Aorta (tissue), 5 donors: ENCODE data around the gene PSMB5. TPM values are rescaled to one million over a fixed set of nuclear protein-coding genes. Genes with fewer than 3 reads are reported as not detected.

Source experiments
- ATAC-seq: fragments of 200-7000 bp; cut with Tn5 transposase; one replicate; pipeline ENCODE4 v1.9.1; 2022; ENCODE audit warnings: moderate library complexity; ENCODE audit not compliant: low FRiP score
- DNase-seq, 2 donors: peaks; one replicate each; pipeline ENCODE4 v3.0.0-alpha.2; 2020
- H3K27ac ChIP-seq, 2 donors: one replicate each; pipeline ENCODE4 v1.5.1; 2013; ENCODE audit warnings: low read length in 2 of 2, mild to moderate bottlenecking in 2 of 2, moderate library complexity in 2 of 2, control low read depth in 1 of 2, inconsistent platforms in 1 of 2, low read depth in 1 of 2
- H3K27me3 ChIP-seq, 2 donors: one replicate each; pipeline ENCODE4 v1.6.1; 2013; ENCODE audit warnings: control low read depth in 1 of 2, low read length in 1 of 2, mild to moderate bottlenecking in 1 of 2, moderate library complexity in 1 of 2; ENCODE audit not compliant: insufficient read depth in 2 of 2, control insufficient read depth in 1 of 2
- H3K36me3 ChIP-seq, 2 donors: one replicate each; pipeline ENCODE4 v1.6.1; 2013; ENCODE audit warnings: control low read depth in 1 of 2, low read length in 1 of 2, mild to moderate bottlenecking in 1 of 2; ENCODE audit not compliant: insufficient read depth in 2 of 2, control insufficient read depth in 1 of 2
- H3K4me1 ChIP-seq, 2 donors: one replicate each; pipeline ENCODE4 v1.6.1; 2013; ENCODE audit warnings: low read length in 2 of 2, control low read depth in 1 of 2, mild to moderate bottlenecking in 1 of 2, moderate library complexity in 1 of 2; ENCODE audit not compliant: insufficient read depth in 2 of 2, control insufficient read depth in 1 of 2
- H3K4me3 ChIP-seq, 2 donors: one replicate each; pipeline ENCODE4 v1.5.1; 2013; ENCODE audit warnings: low read length in 2 of 2, control low read depth in 1 of 2, mild to moderate bottlenecking in 1 of 2
- H3K9me3 ChIP-seq: one replicate; pipeline ENCODE4 v1.6.1; 2013; ENCODE audit warnings: mild to moderate bottlenecking, low read length; ENCODE audit not compliant: control insufficient read depth
- WGBS, 2 donors: extraction: QIAGEN DNeasy Blood & Tissue Kit; methylation state at CpG; one replicate each; pipeline ENCODE4 v1.1.7; 2013; 5-methylcytosine and 5-hydroxymethylcytosine counted together
- intact Hi-C, 2 donors: fragments of 100-400 bp; cut with DNase I; formaldehyde crosslinking; loops; one replicate each; pipeline versions ENCODE4 v1.14.2 to v1.15.0; 2022
- polyA plus RNA-seq, 2 donors: library from polyadenylated mRNA; stranded (reverse); fragments of 200-250 nt; gene quantifications; one replicate each; pipeline ENCODE4 v1.2.3, GENCODE V29; 2013
- total RNA-seq, 2 donors: library from RNA; stranded (reverse); fragmentation: NEBNext Ultra II Directional; extraction: Animal tissue kit (Norgen Biotek cat#: 25700); gene quantifications; one replicate each; pipeline ENCODE4 v1.2.1, GENCODE V29; 2021
- donor health status: healthy with polysubstance abuse.
- donor health status: Bipolar disorder and iron deficiency.
- donor health status: DM: no; HTN: no; CAD: no.
- donor health status: DM: no; HTN: no; CAD: no.
- donor health status: DM: yes; HTN: yes; CAD: no.

PSMB5 gene
- total and polyA plus RNA-seq, 4 donors = 67.7 to 116 (median 85.8) TPM

DNA sequence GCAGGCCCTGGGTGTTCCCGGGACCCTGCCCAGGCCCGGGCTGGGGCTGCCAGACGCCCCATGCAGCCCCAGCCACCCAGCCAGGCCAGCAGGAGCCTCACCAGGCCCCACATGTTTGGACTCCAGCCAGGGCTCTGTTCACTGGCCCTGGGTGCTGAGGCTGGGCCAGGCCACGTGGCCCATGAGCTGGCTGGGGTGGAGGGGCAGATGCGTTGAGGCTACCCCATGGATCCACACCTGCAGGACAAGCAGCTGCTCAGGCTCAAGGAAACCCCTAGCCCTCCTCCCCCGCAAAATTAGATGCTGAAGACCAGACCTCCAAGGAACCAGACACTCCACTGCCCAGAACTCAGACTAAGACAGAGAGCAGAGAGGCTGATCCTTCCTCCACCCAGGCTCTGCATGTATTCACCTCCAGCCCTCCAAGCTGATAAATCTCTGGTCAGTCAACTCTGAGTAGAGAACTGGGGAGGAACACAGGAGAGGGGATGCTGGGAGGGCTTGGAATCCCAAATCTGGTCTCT, 21.0 kb upstream of the PSMB5 start:
- H3K36me3 ChIP-seq = peaks cover 0 to 1% of the 10 kb centered on the region in 2 donors
- no peaks in the 10 kb centered on the region for H3K4me1 ChIP-seq
- 46 to 55% methylated on average over 6 of the region's 6 CpGs for WGBS, 2 donors
- H3K9me3 ChIP-seq = no peaks in the 10 kb centered on the region
- intact Hi-C loops = loop anchor here in 1 of 2 donors (10.0 kb wide), 1 partner anchor 501 kb away; no protein-coding TSS in a partner anchor
- peak in 1 of 2 donors; percentile 76 for DNase-seq
- no peak overlapping the region for H3K4me3 ChIP-seq
- ATAC-seq = no peak
- H3K27me3 ChIP-seq = no peaks in the 10 kb centered on the region
- no peak overlapping the region for H3K27ac ChIP-seq

DNA sequence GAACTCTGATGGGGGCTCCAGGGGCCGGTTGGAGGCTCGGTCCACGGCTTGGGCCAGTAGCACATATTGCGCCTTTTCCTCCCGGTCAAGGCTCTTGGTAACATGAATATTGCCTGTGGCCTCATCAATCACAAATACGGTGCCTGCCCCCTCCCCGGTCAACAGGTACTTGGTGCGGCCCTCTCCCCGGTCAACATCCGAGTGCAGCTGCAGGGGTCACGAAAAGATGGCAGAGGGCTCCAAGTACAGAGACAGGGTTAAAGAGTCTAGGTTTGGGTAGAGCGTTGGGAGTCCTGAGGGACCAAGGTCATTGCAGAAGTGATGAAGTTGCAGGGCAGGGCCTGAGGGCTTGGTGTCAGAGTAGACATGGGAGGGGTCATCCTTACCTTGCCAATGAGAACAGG, 20.4 kb upstream of the PSMB5 start:
- intact Hi-C loops = loop anchor here in 1 of 2 donors (10.0 kb wide), 1 partner anchor 500 kb away; no protein-coding TSS in a partner anchor
- H3K27me3 ChIP-seq = no peaks in the 10 kb centered on the region
- H3K9me3 ChIP-seq = no peaks in the 10 kb centered on the region
- no peaks in the 10 kb centered on the region for H3K36me3 ChIP-seq
- H3K4me3 ChIP-seq = no peak overlapping the region
- ATAC-seq (no peak), DNase-seq (peak in 1 of 2 donors; percentile 65)
- no peaks in the 10 kb centered on the region for H3K4me1 ChIP-seq
- no peak overlapping the region for H3K27ac ChIP-seq
- 97 to 98% methylated on average over 12 of the region's 12 CpGs for WGBS, 2 donors

DNA sequence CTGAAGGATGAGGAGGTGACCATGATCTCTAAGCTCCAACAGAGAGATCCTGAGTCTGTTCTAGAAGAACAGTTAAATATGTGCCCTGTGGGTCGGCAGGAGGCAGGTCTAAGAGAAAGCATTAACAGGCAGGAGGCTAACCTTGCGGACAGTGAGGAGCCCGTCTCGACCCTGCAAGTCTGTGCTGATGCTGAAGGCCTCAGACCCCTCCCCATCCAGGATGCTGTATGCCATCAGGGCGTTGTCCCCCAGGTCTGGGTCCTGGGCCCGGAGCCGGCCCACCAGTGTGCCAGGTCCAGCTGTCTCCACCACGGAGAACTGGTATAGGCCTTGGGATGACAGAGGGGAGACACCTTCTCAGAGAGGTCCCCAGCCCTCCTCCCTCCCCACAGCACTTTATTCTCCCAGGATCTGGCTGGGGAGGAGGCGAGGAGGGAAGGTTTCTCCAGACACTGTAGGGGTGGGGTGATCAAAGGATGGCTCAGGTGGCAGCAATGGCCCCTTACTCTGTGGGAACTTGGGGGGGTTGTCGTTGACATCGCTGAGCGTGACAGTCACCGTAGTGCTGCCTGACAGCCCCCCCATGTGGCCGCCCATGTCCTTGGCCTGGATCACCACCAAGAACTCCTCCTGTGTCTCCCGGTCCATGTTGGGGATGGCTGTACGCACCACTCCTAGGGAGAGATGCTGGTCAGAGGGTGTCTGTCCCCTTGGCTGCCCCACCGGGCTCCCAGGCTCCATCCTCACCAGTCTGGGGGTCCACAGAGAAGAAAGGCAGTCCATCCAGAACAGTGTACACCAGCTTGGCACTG, 19.5 kb upstream of the PSMB5 start:
- Histone ChIP-seq H3K9me3 (no peaks in the 10 kb centered on the region), H3K4me1 (no peaks in the 10 kb centered on the region), H3K27ac (no peak overlapping the region), H3K36me3 (no peaks in the 10 kb centered on the region), H3K4me3 (no peak overlapping the region), H3K27me3 (no peaks in the 10 kb centered on the region)
- ATAC-seq = no peak
- whole genome bisulfite sequencing, 2 donors = 80 to 81% methylated on average over 17 of the region's 17 CpGs
- peak in 1 of 2 donors; percentile 75 for DNase-seq
- intact Hi-C loops = loop anchor here in 1 of 2 donors (10.0 kb wide), 1 partner anchor 499 kb away; no protein-coding TSS in a partner anchor

DNA sequence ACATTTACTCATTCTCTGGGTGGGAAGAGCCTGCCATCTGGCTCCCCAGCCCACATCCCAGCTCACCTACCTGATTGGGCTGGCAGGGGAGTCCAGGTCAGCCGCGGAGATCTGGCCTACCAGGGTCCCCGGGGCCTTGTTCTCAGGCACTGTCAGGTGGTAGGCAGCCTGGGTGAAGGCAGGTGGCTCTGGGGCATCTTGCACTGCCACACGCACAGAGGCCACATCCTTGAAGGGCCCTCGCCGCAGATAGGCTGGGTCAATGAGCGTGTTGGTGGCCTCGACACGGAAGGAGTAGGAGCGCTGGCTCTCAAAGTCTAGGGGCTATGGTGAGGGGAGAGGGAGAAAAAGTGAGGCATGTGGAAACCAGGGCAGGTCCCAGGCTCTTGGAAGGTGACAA, 18.7 kb upstream of the PSMB5 start:
- no peaks in the 10 kb centered on the region for H3K4me1 ChIP-seq
- H3K9me3 ChIP-seq = no peaks in the 10 kb centered on the region
- intact Hi-C loops = loop anchor here in 1 of 2 donors (10.0 kb wide), 1 partner anchor 499 kb away; no protein-coding TSS in a partner anchor
- no peak for DNase-seq
- no peaks in the 10 kb centered on the region for H3K27me3 ChIP-seq
- H3K27ac ChIP-seq = no peak overlapping the region
- WGBS, 2 donors = 95 to 96% methylated on average over 10 of the region's 10 CpGs
- H3K36me3 ChIP-seq = no peaks in the 10 kb centered on the region
- no peak for ATAC-seq
- H3K4me3 ChIP-seq = no peak overlapping the region

DNA sequence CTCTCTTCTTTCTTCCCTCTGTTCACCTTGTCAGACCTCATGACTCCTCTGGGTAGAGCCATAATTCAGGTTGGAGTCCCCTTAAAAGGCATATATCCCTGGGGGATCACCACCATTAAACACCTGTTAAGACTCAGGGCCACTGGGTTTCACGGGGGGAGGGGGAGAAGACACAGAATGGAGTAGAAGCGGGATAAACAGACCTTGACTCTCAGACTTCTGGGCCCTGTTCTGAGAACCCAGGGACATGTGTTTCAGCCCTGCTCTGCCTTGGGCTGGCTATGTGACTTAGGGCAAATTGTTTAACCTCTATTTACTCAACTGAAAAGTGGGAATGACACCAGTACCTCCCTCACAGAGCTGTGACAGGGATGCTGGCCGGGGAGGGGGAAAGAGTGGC, 18.0 kb upstream of the PSMB5 start:
- WGBS, 2 donors = 78 to 82% methylated on average over 3 of the region's 3 CpGs
- Histone ChIP-seq H3K9me3 (no peaks in the 10 kb centered on the region), H3K27ac (no peak overlapping the region), H3K4me1 (no peaks in the 10 kb centered on the region), H3K27me3 (no peaks in the 10 kb centered on the region), H3K4me3 (no peak overlapping the region), H3K36me3 (no peaks in the 10 kb centered on the region)
- intact Hi-C loops = loop anchor here in 1 of 2 donors (10.0 kb wide), 1 partner anchor 498 kb away; no protein-coding TSS in a partner anchor
- DNase-seq (no peak), ATAC-seq (no peak)

DNA sequence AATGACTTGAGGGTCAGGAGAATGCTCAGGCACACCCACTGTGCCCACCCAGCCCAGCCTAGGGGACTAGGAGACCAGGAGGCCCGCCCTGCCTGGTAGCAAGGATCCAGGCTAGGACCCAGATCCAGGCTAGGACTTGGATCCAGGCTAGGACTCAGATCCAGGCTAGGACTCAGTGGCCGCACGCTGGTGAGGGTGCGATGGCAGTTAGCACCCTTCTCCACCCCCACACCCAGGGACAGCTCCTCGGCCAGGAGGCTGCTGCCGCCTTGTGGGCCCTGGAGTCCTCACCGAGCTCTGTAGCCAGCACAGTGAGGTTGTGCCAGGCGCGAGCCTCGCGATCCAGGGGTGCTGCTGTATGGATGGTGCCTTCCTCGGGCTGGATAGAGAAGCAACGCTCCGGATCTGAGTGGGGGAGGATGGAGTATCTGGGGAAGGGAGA, 17.5 kb upstream of the PSMB5 start:
- Histone ChIP-seq H3K4me1 (no peaks in the 10 kb centered on the region), H3K27me3 (no peaks in the 10 kb centered on the region), H3K27ac (no peak overlapping the region), H3K9me3 (no peaks in the 10 kb centered on the region), H3K36me3 (no peaks in the 10 kb centered on the region), H3K4me3 (no peak overlapping the region)
- no peak for ATAC-seq
- intact Hi-C loops = loop anchor here in 1 of 2 donors (10.0 kb wide), 1 partner anchor 497 kb away; no protein-coding TSS in a partner anchor
- WGBS, 2 donors = 50 to 52% methylated on average over 14 of the region's 14 CpGs
- DNase-seq = peak in 1 of 2 donors; percentile 76

DNA sequence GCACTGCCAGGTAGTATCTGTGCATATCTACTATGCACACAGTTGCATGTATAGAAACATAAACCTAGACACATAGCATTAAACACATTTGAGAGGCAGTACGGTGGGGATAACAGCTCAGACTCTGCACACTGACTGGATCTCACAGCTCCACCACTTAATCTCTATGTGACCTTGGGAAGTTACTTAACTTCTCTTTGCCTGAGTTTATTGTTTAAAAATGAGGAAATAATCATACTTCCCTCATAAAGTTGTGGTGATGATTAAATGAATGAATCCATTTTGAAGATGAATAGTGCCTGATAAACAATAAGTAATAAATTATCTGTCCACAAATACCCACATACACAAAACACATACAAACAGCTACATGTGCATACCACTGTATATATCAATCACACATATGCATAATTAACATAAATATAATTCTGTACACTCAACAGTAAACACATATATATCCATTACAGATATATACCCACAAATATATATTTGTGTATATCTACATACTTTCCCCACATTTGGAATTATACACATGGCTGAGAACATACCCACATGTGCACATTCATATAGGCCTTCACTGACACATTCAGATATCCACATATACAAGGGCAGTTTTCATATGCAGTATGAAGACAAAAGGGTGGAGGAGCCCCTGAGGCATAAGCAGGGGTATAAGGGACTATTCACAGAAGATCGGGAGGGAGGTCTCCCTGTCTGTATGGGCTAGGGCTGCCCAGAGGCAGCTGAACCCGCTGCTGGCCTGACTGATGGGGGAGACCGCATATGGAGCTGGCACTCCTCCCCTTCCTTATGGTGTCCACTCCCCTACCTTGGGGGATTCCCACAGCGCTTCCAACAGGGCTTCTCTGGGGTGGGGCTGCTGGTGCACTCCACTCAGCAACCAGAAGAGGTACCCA, 16.7 kb upstream of the PSMB5 start:
- Histone ChIP-seq H3K36me3 (no peaks in the 10 kb centered on the region), H3K27me3 (no peaks in the 10 kb centered on the region), H3K9me3 (no peaks in the 10 kb centered on the region), H3K4me1 (no peaks in the 10 kb centered on the region), H3K4me3 (no peak overlapping the region), H3K27ac (no peak overlapping the region)
- no peak for DNase-seq
- WGBS, 2 donors = 84% methylated on average over 5 of the region's 5 CpGs
- intact Hi-C loops = loop anchor here in 1 of 2 donors (10.0 kb wide), 1 partner anchor 497 kb away; no protein-coding TSS in a partner anchor
- no peak for ATAC-seq

DNA sequence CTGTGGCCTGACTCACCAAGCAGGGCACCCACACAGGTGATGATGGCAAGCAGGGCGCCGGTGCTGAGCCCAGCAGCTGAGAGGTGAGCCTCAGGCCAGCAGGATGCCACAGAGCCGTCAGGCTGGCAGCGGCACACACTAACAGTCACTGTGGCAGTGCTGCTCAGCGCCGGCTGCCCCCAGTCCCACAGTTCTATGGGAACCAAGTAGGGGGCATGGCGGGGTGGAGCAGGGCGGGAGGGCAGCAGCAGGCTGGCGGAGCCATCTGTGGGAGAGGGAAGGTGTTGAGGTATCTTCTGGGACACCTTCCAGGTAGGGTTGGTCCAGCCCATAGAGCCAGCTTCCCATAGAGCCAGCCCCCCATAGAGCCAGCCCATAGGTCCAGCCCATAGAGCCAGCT, 14.3 kb upstream of the PSMB5 start:
- ATAC-seq (no peak), DNase-seq (peak in 1 of 2 donors; percentile 51)
- Histone ChIP-seq H3K36me3 (no peaks in the 10 kb centered on the region), H3K27me3 (no peaks in the 10 kb centered on the region), H3K27ac (no peak overlapping the region), H3K9me3 (no peaks in the 10 kb centered on the region), H3K4me3 (no peak overlapping the region), H3K4me1 (no peaks in the 10 kb centered on the region)
- intact Hi-C loops = no loop called here
- WGBS, 2 donors = 97 to 98% methylated on average over 9 of the region's 9 CpGs
